CD4-positive, alpha-beta T cell treated with Interferon gamma for 1 hour (primary cell): ENCODE measurements around the gene COL4A1.

ENCODE experiments used
- DNase-seq: peaks from one replicate; pipeline ENCODE4 v3.0.0-alpha.2; 2020

COL4A1 gene

GRCh38 chr13:110182461-110182860, 124.5 kb downstream of the COL4A1 start:
- DNase-seq = no peak

GRCh38 chr13:110182003-110182402, 125.0 kb downstream of the COL4A1 start:
- DNase-seq = no peak

- no peak for DNase-seq
These were observed 127.2 kb downstream of the COL4A1 start for GRCh38 chr13:110179857-110180147.

- DNase-seq = no peak
These were observed 127.7 kb downstream of the COL4A1 start for GRCh38 chr13:110179116-110179856.

- no peak for DNase-seq
These were observed 129.2 kb downstream of the COL4A1 start for GRCh38 chr13:110177790-110178189.

- DNase-seq = no peak
These were observed 130.5 kb downstream of the COL4A1 start for GRCh38 chr13:110176431-110176830.

- no peak for DNase-seq
These were observed 133.6 kb downstream of the COL4A1 start for GRCh38 chr13:110173247-110173818.

GRCh38 chr13:110170882-110171281, 136.1 kb downstream of the COL4A1 start:
- no peak for DNase-seq

- DNase-seq = no peak
These were observed 136.8 kb downstream of the COL4A1 start for GRCh38 chr13:110170020-110170790.

- no peak for DNase-seq
These were observed 137.7 kb downstream of the COL4A1 start for GRCh38 chr13:110168999-110169933.

GRCh38 chr13:110166598-110166997, 140.4 kb downstream of the COL4A1 start:
- DNase-seq = no peak

GRCh38 chr13:110164706-110165105, 142.3 kb downstream of the COL4A1 start:
- DNase-seq = no peak

- DNase-seq = no peak
These were observed 143.9 kb downstream of the COL4A1 start for GRCh38 chr13:110162866-110163658.

GRCh38 chr13:110162053-110162452, 144.9 kb downstream of the COL4A1 start:
- no peak for DNase-seq

GRCh38 chr13:110161112-110161882, 145.7 kb downstream of the COL4A1 start:
- peak; percentile 33 for DNase-seq

- DNase-seq = no peak
These were observed 148.7 kb downstream of the COL4A1 start for GRCh38 chr13:110158226-110158625.

GRCh38 chr13:110157718-110158117, 149.2 kb downstream of the COL4A1 start:
- DNase-seq = no peak

GRCh38 chr13:110156301-110157049, 150.5 kb downstream of the COL4A1 start:
- no peak for DNase-seq

GRCh38 chr13:110155072-110155471, 151.9 kb downstream of the COL4A1 start:
- DNase-seq = no peak

GRCh38 chr13:110154410-110154933, 152.5 kb downstream of the COL4A1 start:
- DNase-seq = peak; percentile 7
